Stimulated activated CD4-positive, alpha-beta T cell treated with anti-CD3 and anti-CD28 coated beads, Interleukin-1b, Interleukin-23, amount 100 ng/mL, for 4 hours (primary cell): ENCODE measurements around the gene MPV17.
"Not testable (repeated sequence)": the region's sequence is repeated elsewhere in the genome, so short reads cannot be mapped to it uniquely, and the experiment has no call there.

ENCODE experiments used
- DNase-seq, 2 donors: peaks; one replicate each; pipeline ENCODE4 v3.0.0-alpha.2; 2020; ENCODE audit warnings: low read depth in 2 of 2

The MPV17 gene

GRCh38 chr2:27322766-27323595, at the start of gene MPV17:
TSS of gene MPV17 (minus strand) at chr2:27323097. CDS start at chr2:27322517, 580 bp downstream.
- DNase-seq, result peak; percentile 73 to 82

GRCh38 chr2:27370816-27371620, 48.1 kb upstream of the MPV17 start:
- DNase-seq, result peak in 1 of 2 donors; percentile 29

- peak; percentile 97 to 98 for DNase-seq
These were observed 47.3 kb upstream of the MPV17 start, which contains the start of the genes EIF2B4 and SNX17 for GRCh38 chr2:27370026-27370815. TSS of gene EIF2B4 (minus strand) at chr2:27370338. CDS start at chr2:27370314, 24 bp downstream. TSS of gene SNX17 (plus strand) at chr2:27370616. CDS start at chr2:27370744, 128 bp downstream.

GRCh38 chr2:27369471-27370025, 46.7 kb upstream of the MPV17 start:
- no peak for DNase-seq

GRCh38 chr2:27363933-27364332, 41.0 kb upstream of the MPV17 start:
- no peak for DNase-seq

GRCh38 chr2:27362678-27363420, 40.0 kb upstream of the MPV17 start:
- no peak for DNase-seq

GRCh38 chr2:27356382-27357181, 33.7 kb upstream of the MPV17 start, which contains the start of gene GTF3C2:
TSS of gene GTF3C2 (minus strand) at chr2:27356764. CDS start at chr2:27343554, 13,210 bp downstream.
- DNase-seq, result peak; percentile 79 to 86

- no peak for DNase-seq
These were observed 33.1 kb upstream of the MPV17 start for GRCh38 chr2:27356056-27356381.

- no peak for DNase-seq
These were observed 31.7 kb upstream of the MPV17 start for GRCh38 chr2:27354597-27354927.

GRCh38 chr2:27353762-27354596, 31.1 kb upstream of the MPV17 start:
- DNase-seq, result no peak

- DNase-seq, result not testable (repeated sequence)
These were observed 30.5 kb upstream of the MPV17 start for GRCh38 chr2:27353386-27353761.

- no peak for DNase-seq
These were observed 29.1 kb upstream of the MPV17 start for GRCh38 chr2:27351802-27352598.

- DNase-seq, result no peak
These were observed 27.3 kb upstream of the MPV17 start for GRCh38 chr2:27350106-27350693.

GRCh38 chr2:27347641-27348040, 24.7 kb upstream of the MPV17 start:
- DNase-seq, result no peak

- DNase-seq, result no peak
These were observed 13.3 kb upstream of the MPV17 start for GRCh38 chr2:27336173-27336572.

GRCh38 chr2:27335311-27335710, 12.4 kb upstream of the MPV17 start:
- no peak for DNase-seq

- no peak for DNase-seq
These were observed 1.8 kb upstream of the MPV17 start for GRCh38 chr2:27324720-27325119.
